Activated CD4-positive, alpha-beta T cell treated with anti-CD3 and anti-CD28 coated beads for 48 hours (primary cell): Measurements from ENCODE around the gene TMEM37.

Experiments used
- DNase-seq: peaks from one replicate; pipeline ENCODE4 v3.0.0-alpha.2; 2020

Gene TMEM37

GRCh38 chr2:119419065-119419464 is 12.6 kb upstream of the TMEM37 start:
- DNase-seq, result no peak

DNA sequence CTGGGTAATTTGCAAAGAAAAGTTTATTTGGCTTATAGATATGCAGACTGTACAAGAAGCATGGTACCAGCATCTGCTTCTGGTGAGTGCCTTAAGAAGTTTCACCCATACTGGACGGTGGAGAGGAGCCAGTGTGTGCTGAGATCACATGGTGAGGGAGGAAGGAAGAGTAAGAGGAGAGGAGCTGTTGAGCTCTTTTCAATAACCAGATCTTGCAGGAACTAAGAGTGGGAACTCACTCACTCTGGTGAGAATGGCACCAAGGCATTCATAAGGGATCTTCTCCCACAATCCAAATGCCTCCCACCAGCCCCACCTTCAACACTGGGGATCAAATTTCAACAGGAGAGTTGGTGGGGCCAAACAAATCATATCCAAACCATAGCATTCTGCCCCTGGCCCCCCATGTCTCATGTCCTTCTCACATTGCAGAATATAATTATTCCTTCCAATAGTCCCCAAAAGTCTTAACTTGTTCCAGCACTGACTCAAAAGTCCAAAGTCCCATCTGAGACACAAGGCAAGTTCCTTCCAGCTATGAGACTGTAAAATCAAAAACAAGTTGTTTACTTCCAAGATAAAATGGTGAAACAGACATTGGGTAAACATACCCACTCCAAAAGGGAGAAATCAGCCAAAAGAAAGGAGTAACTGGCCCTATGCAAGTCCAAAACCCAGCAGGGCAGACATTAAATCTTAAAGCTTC is 11.7 kb upstream of the TMEM37 start:
- no peak for DNase-seq

GRCh38 chr2:119421304-119421703 is 10.3 kb upstream of the TMEM37 start:
- DNase-seq, result no peak

- no peak for DNase-seq
Measured at GRCh38 chr2:119421741-119422140, 9.9 kb upstream of the TMEM37 start.

DNA sequence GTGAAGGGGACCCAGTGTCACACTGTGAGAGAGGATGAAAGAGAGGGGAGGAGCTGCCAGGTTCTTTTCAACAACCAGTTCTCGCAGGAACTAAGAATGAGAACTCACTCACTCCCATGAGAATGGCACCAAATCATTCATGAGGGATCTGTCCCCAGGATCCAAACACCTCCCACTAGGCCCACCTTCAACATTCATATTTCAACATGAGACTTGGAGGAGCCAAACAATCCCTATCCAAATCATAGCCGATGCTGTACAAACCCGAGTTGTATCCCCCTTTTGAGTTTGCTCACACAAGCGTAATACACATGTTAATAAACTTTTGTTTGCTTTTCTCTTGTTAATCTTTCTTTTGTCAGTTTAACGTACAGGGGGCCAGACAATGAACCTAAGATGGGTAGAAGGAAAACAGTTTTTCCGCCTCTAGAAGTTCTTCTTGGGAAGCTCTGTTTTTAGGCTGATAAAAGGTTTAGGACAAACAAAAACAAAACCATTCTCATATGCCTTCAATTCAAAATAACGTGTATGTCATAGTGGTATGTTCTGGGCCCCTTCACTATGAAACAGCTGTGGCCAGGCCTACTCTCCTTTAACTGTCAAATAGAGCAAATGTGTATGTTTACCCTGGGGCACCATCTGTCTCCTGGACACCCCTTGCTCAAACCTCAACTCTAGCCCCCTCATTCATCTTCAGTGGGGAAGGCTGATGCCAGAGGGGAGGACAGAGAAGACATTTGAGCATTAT is 9.1 kb upstream of the TMEM37 start:
- no peak for DNase-seq

DNA sequence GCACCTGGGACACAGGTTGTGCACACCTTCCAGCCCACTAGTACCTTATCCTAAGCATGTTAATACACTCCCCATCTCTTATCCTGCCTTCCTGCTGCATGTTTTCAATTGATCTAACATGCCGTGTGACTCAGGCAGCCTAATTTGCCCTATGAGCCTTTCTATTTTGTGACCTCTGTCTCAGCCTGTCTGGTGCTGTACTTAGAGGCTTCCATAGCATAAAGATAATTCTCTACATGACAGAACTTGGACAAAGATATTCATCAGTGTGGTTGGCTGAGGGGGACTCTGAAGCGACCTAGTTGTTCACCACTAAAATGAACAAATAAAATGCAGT is 8.6 kb upstream of the TMEM37 start:
- no peak for DNase-seq

DNA sequence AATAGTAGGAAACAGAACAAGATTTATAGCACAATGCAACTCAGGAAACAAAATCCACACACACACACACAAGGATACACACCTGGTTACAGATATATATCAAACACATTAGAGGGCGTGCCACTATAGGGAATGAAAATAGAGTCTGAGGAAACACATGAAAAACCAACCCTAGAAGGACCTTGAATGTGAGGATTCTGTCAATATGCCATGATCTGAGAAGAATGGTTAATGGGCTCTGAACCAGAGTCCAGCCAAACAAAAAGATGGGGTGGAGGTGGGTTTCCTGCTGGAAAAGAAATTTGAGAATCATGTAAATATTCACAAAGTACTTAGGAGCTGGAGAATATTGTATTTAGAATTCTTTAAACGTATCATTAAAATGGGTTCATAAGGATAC is 7.8 kb upstream of the TMEM37 start:
- DNase-seq, result no peak

GRCh38 chr2:119424284-119425118 is 7.2 kb upstream of the TMEM37 start:
- no peak for DNase-seq

GRCh38 chr2:119425119-119425405 is 6.6 kb upstream of the TMEM37 start:
- DNase-seq, result no peak

- no peak for DNase-seq
Measured at GRCh38 chr2:119425620-119426395, 5.8 kb upstream of the TMEM37 start.

DNA sequence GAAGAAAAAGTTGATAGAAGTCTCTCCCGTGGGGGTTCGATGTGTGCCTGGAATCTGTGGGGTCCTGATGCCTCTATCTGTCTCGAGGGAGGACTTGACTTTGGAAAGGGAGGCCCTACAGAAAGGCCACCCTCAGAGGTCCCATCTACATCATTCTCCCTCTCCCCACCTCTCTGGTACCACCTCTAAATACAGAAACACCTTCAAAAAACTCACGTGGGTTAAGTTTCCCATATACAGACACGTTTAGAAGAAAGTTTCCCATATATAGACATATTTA is 5.3 kb upstream of the TMEM37 start:
- DNase-seq, result no peak

DNA sequence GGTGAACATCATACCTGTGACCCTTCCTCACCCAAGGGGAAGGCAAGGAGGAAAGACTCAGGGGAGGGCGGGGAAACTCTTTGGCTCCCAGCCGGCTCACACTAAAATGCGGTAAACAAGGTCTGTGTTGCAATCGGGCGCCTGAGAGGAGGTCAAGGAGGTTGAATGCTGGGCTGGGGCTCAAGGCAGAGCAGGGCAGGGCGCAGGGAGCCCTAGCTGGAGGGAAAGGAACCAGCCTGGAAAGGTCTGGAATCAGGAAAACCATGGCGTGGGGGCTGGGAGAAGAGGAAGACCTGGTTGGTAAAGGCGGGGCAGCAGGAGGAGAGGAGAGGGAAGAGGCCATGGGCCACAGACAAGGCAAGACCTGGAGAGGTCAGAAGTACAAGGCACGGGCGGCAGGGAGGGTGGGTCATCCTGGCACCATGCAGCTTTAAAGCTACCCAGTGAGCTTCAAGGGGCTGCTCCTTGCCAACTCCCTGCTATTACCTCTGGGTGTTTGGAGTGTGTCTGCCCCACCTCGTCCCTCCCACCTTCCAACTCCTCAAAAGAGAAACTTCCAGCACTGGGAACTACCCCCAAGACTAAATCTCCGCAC is 4.8 kb upstream of the TMEM37 start:
- no peak for DNase-seq

DNA sequence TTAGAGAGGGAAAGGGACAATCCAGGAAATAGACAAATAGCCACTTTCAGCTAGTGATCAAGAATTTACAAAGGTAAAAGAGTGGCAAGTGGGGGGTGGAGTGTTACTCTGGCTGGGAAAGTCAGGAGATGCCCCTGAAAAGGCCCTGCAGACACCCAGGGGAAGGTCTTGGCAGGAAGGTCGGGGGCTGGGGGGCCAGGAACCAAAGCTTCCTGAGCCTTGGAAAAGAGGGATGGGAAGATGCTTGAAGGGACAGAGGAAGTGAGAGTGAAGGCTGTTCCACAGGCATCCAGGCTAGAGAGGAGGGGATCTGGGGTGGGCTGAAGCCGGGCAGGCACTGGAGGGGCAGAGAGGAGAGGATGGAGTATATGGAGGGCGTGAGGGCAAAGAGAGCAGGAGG is 3.9 kb upstream of the TMEM37 start:
- no peak for DNase-seq

- no peak for DNase-seq
Measured at GRCh38 chr2:119428488-119429224, 3.0 kb upstream of the TMEM37 start.

- no peak for DNase-seq
Measured at GRCh38 chr2:119429225-119429981, 2.3 kb upstream of the TMEM37 start.

- no peak for DNase-seq
Measured at GRCh38 chr2:119430023-119430498, 1.6 kb upstream of the TMEM37 start.

GRCh38 chr2:119431976-119432850 is 559 bp downstream of the TMEM37 start:
- DNase-seq, result no peak

GRCh38 chr2:119432851-119433522 is 1.3 kb downstream of the TMEM37 start:
- DNase-seq, result no peak

GRCh38 chr2:119433636-119434327 is 2.1 kb downstream of the TMEM37 start:
- no peak for DNase-seq
